HepG2 (cell line): ENCODE data around the gene BLVRA. TPM values are rescaled to one million over a fixed set of nuclear protein-coding genes. Genes with fewer than 3 reads are reported as not detected.

Experiments used
- ATRX ChIP-seq: sonication (generic); formaldehyde crosslinking; IDR thresholded peaks from 2 replicates; pipeline ENCODE4 v1.4.0; 2020; ENCODE audit warnings: missing genetic modification reagents, borderline replicate concordance
- FOXO1 ChIP-seq: sonication (generic); formaldehyde crosslinking; IDR thresholded peaks from 2 replicates; pipeline ENCODE4 v1.4.0; 2020; ENCODE audit warnings: missing genetic modification reagents
- MEF2D ChIP-seq: sonication (generic); formaldehyde crosslinking; IDR thresholded peaks from 2 replicates; pipeline ENCODE4 v1.5.1; 2020; ENCODE audit warnings: mild to moderate bottlenecking, missing genetic modification reagents
- MTA3 ChIP-seq: sonication (generic); formaldehyde crosslinking; IDR thresholded peaks from 2 replicates; pipeline ENCODE4 v1.4.0; 2020; ENCODE audit warnings: missing genetic modification reagents
- MTERF4 ChIP-seq: sonication (generic); formaldehyde crosslinking; IDR thresholded peaks from 2 replicates; pipeline ENCODE4 v1.8.0; 2023; ENCODE audit warnings: mild to moderate bottlenecking, missing genetic modification reagents
- NCOR1 ChIP-seq: fragments of 200-600 bp; sonication (generic); IDR thresholded peaks from 2 replicates; pipeline ENCODE4 v1.7.0; 2017; ENCODE audit warnings: antibody characterized with exemption, low read length, borderline replicate concordance
- ONECUT2 ChIP-seq: sonication (generic); formaldehyde crosslinking; IDR thresholded peaks from 2 replicates; pipeline ENCODE4 v1.4.0; 2020; ENCODE audit warnings: missing genetic modification reagents
- POLR2G ChIP-seq: fragments of 200-400 bp; formaldehyde crosslinking; IDR thresholded peaks from 2 replicates; pipeline ENCODE4 v1.6.1; 2018; ENCODE audit warnings: mild to moderate bottlenecking, low read depth, low read length, moderate library complexity
- RCOR2 ChIP-seq: IDR thresholded peaks from 2 replicates; pipeline ENCODE4 v1.6.1; 2016; ENCODE audit warnings: missing biosample characterization, missing genetic modification reagents
- SAFB2 ChIP-seq: sonication (generic); formaldehyde crosslinking; IDR thresholded peaks from 2 replicates; pipeline ENCODE4 v1.5.1; 2020; ENCODE audit warnings: missing genetic modification reagents, low read depth, mild to moderate bottlenecking, borderline replicate concordance
- TOPORS ChIP-seq: sonication (generic); formaldehyde crosslinking; IDR thresholded peaks from 2 replicates; pipeline ENCODE4 v1.8.0; 2023; ENCODE audit warnings: mild to moderate bottlenecking, missing genetic modification reagents
- ZFP37 ChIP-seq: sonication (generic); formaldehyde crosslinking; IDR thresholded peaks from 2 replicates; pipeline ENCODE4 v1.4.0; 2020; ENCODE audit warnings: missing genetic modification reagents, borderline replicate concordance
- ZFP62 ChIP-seq: sonication (generic); formaldehyde crosslinking; IDR thresholded peaks from 2 replicates; pipeline ENCODE4 v1.4.0; 2020; ENCODE audit warnings: missing genetic modification reagents
- ZNF235 ChIP-seq: sonication (generic); formaldehyde crosslinking; IDR thresholded peaks from 2 replicates; pipeline ENCODE4 v1.8.1; 2023; ENCODE audit warnings: mild to moderate bottlenecking, missing genetic modification reagents, borderline replicate concordance
- ZNF280D ChIP-seq: sonication (generic); formaldehyde crosslinking; IDR thresholded peaks from 2 replicates; pipeline ENCODE4 v1.5.1; 2020; ENCODE audit warnings: mild to moderate bottlenecking, missing genetic modification reagents
- ZNF331 ChIP-seq: sonication (generic); formaldehyde crosslinking; IDR thresholded peaks from 2 replicates; pipeline ENCODE4 v1.4.0; 2020; ENCODE audit warnings: missing genetic modification reagents
- ZNF33B ChIP-seq: sonication (generic); formaldehyde crosslinking; IDR thresholded peaks from 2 replicates; pipeline ENCODE4 v1.5.1; 2020; ENCODE audit warnings: mild to moderate bottlenecking, missing genetic modification reagents
- ZNF546 ChIP-seq: sonication (generic); formaldehyde crosslinking; conservative IDR thresholded peaks from 2 replicates; pipeline ENCODE4 v1.8.1; 2023; ENCODE audit warnings: mild to moderate bottlenecking, missing genetic modification reagents
- ZNF552 ChIP-seq: sonication (generic); formaldehyde crosslinking; IDR thresholded peaks from 2 replicates; pipeline ENCODE4 v1.9.0; 2022; ENCODE audit warnings: missing genetic modification reagents, mild to moderate bottlenecking, borderline replicate concordance
- ZNF556 ChIP-seq: sonication (generic); formaldehyde crosslinking; IDR thresholded peaks from 2 replicates; pipeline ENCODE4 v1.4.0; 2020; ENCODE audit warnings: mild to moderate bottlenecking, missing genetic modification reagents, borderline replicate concordance
- ZNF800 ChIP-seq: sonication (generic); formaldehyde crosslinking; IDR thresholded peaks from 2 replicates; pipeline ENCODE4 v1.4.0; 2020; ENCODE audit warnings: missing genetic modification reagents
- polyA plus RNA-seq, 8 experiments: library from polyadenylated mRNA; depleted of rRNA in 3 of 8; stranded (reverse) in 7 of 8; unstranded in 1 of 8; fragments of >200 nt; fragmentation: Illumina TruSeq in 4 of 8; extraction: Trizol in 4 of 8; gene quantifications; 2 replicates each; pipeline versions ENCODE4 v1.2.1 to v1.2.3, GENCODE V29; 2011 to 2016; ENCODE audit warnings: low read depth in 4 of 8, missing spikeins in 1 of 8, mixed read lengths in 1 of 8; ENCODE audit not compliant: insufficient read depth in 1 of 8
- total RNA-seq, 5 experiments: library from RNA; depleted of rRNA; stranded (reverse); fragments of >200 nt; fragmentation: Illumina TruSeq; extraction: Trizol; gene quantifications; 2 replicates each; pipeline ENCODE4 v1.2.3, GENCODE V29; 2016; ENCODE audit warnings: low read depth in 1 of 5

The BLVRA gene
- total and polyA plus RNA-seq, 2 of the 13 experiments (the other 11 are each of a cell fraction or from before 2014, with no cell fraction given), result 39.2 to 64.2 TPM

- 0 out of 2 replicates have a peak, but pooled peaks have one; percentile 15 for TF ChIP-seq NCOR1
- no peak for TF ChIP-seq RCOR2 (CRISPR knock-in tag)
- 0 out of 2 replicates have a peak, but pooled peaks have one; percentile 77 for TF ChIP-seq ZNF280D
- TF ChIP-seq FOXO1 (CRISPR knock-in tag), result no peak
- TF ChIP-seq ZNF235 (CRISPR knock-in tag), result 0 out of 2 replicates have a peak, but pooled peaks have one; percentile 28
- TF ChIP-seq ONECUT2 (CRISPR knock-in tag), result no peak
- 0 out of 2 replicates have a peak, but pooled peaks have one; percentile 51 for TF ChIP-seq TOPORS (CRISPR knock-in tag)
- TF ChIP-seq ZNF800 (CRISPR knock-in tag), result peak; percentile 85
- TF ChIP-seq ZFP37, result 0 out of 2 replicates have a peak, but pooled peaks have one; percentile 51
- TF ChIP-seq POLR2G, result peak; percentile 97
- TF ChIP-seq ZNF556 (CRISPR knock-in tag), result 0 out of 2 replicates have a peak, but pooled peaks have one; percentile 23
- peak; percentile 44; the same call in 1 of the 2 replicates for TF ChIP-seq ZNF552 (CRISPR knock-in tag)
- TF ChIP-seq ZFP62 (CRISPR knock-in tag), result no peak
- no peak for TF ChIP-seq MTA3 (CRISPR knock-in tag)
- TF ChIP-seq MTERF4 (CRISPR knock-in tag), result 0 out of 2 replicates have a peak, but pooled peaks have one; percentile 40
- no peak for TF ChIP-seq ZNF33B
- no peak for TF ChIP-seq SAFB2 (CRISPR knock-in tag)
- TF ChIP-seq ZNF546 (CRISPR knock-in tag), result no peak; the same call in 1 of the 2 replicates
- TF ChIP-seq MEF2D (CRISPR knock-in tag), result peak; percentile 89
- TF ChIP-seq ZNF331 (CRISPR knock-in tag), result 0 out of 2 replicates have a peak, but pooled peaks have one; percentile 53
- no peak for TF ChIP-seq ATRX
These were observed 29.1 kb upstream of the BLVRA start, which contains the start of gene COA1 (continued) for GRCh38 chr7:43729214-43729923.
